Measurements from ENCODE around the gene GPR151. TPM values are rescaled to one million over a fixed set of nuclear protein-coding genes. Genes with fewer than 3 reads are reported as not detected.

Gene GPR151
- total RNA-seq, result not detected in 2 replicates

DNA sequence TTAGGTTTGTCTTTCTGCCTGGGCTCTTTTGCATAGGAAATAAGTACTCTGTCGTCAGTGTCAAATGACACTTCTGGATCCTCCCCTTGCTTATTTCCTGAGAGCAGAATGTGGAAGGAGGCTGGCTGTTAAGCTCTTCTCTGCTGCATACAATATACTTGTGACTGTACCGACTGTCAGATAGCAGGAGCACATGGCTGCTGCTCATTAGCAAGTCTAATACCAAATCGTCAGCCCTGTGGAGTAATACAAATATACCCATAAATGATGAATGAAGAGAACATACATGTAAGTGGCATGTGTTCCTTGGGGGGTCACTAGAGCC lies at the start of gene GPR151:
Gene GPR151 (minus strand): TSS at position 40 of the 325 bp plus-strand sequence. CDS start 77 bp downstream, outside the sequence.

Other genes with a start within 250 kb of the GPR151 start
- under 0.01 and 0.09 TPM in 2 replicates for gene POU4F3, start 177.4 kb downstream of the GPR151 start, total RNA-seq
- gene TCERG1, start 68.9 kb downstream of the GPR151 start, total RNA-seq, result 17.4 and 25.4 TPM in 2 replicates

Data from dermis lymphatic vessel endothelial cell (primary cell).